GM23338 (cell line): ENCODE data around the gene DAPL1. TPM values are rescaled to one million over a fixed set of nuclear protein-coding genes. Genes with fewer than 3 reads are reported as not detected.

Source experiments
- ATAC-seq: fragments of 200-7000 bp; cut with Tn5 transposase; 3 replicates; pipeline ENCODE4 v1.9.1; 2020
- DNase-seq: peaks from one replicate; pipeline ENCODE4 v3.0.0-alpha.2; 2015; ENCODE audit warnings: low spot score
- H2AFZ ChIP-seq: fragments of 200-600 bp; sonication (generic); 2 replicates; pipeline ENCODE4 v1.8.0; 2016; ENCODE audit warnings: antibody characterized with exemption, mild to moderate bottlenecking, moderate library complexity
- H3F3A ChIP-seq: fragments of 200-600 bp; sonication (generic); replicated peaks from 2 replicates; pipeline ENCODE4 v1.8.0; 2017; ENCODE audit warnings: antibody characterized with exemption, mixed run types, low read depth
- H3K27ac ChIP-seq: fragments of 200-600 bp; sonication (generic); 2 replicates; pipeline ENCODE4 v1.6.1; 2016; ENCODE audit warnings: low read depth
- H3K27me3 ChIP-seq: fragments of 200-600 bp; sonication (generic); 2 replicates; pipeline ENCODE4 v1.8.0; 2016; ENCODE audit warnings: mild to moderate bottlenecking, mixed run types, moderate library complexity; ENCODE audit not compliant: insufficient read depth
- H3K36me3 ChIP-seq: fragments of 200-600 bp; sonication (generic); 2 replicates; pipeline ENCODE4 v1.8.0; 2016; ENCODE audit warnings: mild to moderate bottlenecking; ENCODE audit not compliant: insufficient read depth
- H3K4me1 ChIP-seq: fragments of 200-600 bp; sonication (generic); 2 replicates; pipeline ENCODE4 v1.8.0; 2016; ENCODE audit warnings: mild to moderate bottlenecking, moderate library complexity; ENCODE audit not compliant: insufficient read depth
- H3K4me2 ChIP-seq: fragments of 200-600 bp; sonication (generic); 2 replicates; pipeline ENCODE4 v1.7.1; 2017; ENCODE audit warnings: mixed run types
- H3K4me3 ChIP-seq: fragments of 200-600 bp; sonication (generic); 2 replicates; pipeline ENCODE4 v1.6.1; 2016; ENCODE audit warnings: mixed run types
- H3K79me2 ChIP-seq: fragments of 200-600 bp; sonication (generic); replicated peaks from 2 replicates; pipeline ENCODE4 v1.8.0; 2017; ENCODE audit warnings: mild to moderate bottlenecking; ENCODE audit not compliant: insufficient read depth
- H3K9me2 ChIP-seq: fragments of 200-600 bp; sonication (generic); 2 replicates; pipeline ENCODE4 v1.8.0; 2017; ENCODE audit not compliant: insufficient read depth
- H4K20me1 ChIP-seq: fragments of 200-600 bp; sonication (generic); replicated peaks from 2 replicates; pipeline ENCODE4 v1.8.0; 2017; ENCODE audit warnings: mild to moderate bottlenecking; ENCODE audit not compliant: insufficient read depth
- H3K27ac Mint-ChIP-seq: 2 replicates; pipeline ENCODE4 v1.8.0; 2020; ENCODE audit warnings: inconsistent platforms, mild to moderate bottlenecking, moderate library complexity, mixed read lengths
- H3K27me3 Mint-ChIP-seq: 3 replicates; pipeline ENCODE4 v1.8.0; 2022; ENCODE audit warnings: low read depth, mild to moderate bottlenecking, moderate library complexity, mixed read lengths, inconsistent platforms; ENCODE audit not compliant: insufficient read depth, poor library complexity
- H3K36me3 Mint-ChIP-seq: 3 replicates; pipeline ENCODE4 v1.8.0; 2021; ENCODE audit warnings: low read depth, mild to moderate bottlenecking, inconsistent platforms, moderate library complexity, mixed read lengths
- H3K4me1 Mint-ChIP-seq: 3 replicates; pipeline ENCODE4 v1.8.0; 2020; ENCODE audit warnings: mild to moderate bottlenecking, inconsistent platforms, mixed read lengths
- H3K4me3 Mint-ChIP-seq: 3 replicates; pipeline ENCODE4 v1.8.0; 2021; ENCODE audit warnings: moderate library complexity, mild to moderate bottlenecking, inconsistent platforms, mixed read lengths
- H3K9me3 Mint-ChIP-seq: 3 replicates; pipeline ENCODE4 v1.8.0; 2020; ENCODE audit warnings: moderate library complexity, mild to moderate bottlenecking, inconsistent platforms, mixed read lengths
- CTCF ChIP-seq, 2 experiments: fragments of 200-600 bp in 1 of 2; sonication (generic) in 1 of 2; conservative IDR thresholded peaks; 2 replicates each; pipeline versions ENCODE4 v1.5.1 to v1.6.1; 2016 to 2017; ENCODE audit warnings: antibody characterized with exemption in 2 of 2, low read depth in 2 of 2, mild to moderate bottlenecking in 2 of 2, moderate library complexity in 1 of 2
- EZH2 ChIP-seq: fragments of 200-600 bp; sonication (generic); IDR thresholded peaks from one replicate; pipeline ENCODE4 v1.8.0; 2017; ENCODE audit warnings: antibody characterized with exemption, mild to moderate bottlenecking, low read depth; ENCODE audit not compliant: unreplicated experiment
- EZH2phosphoT487 ChIP-seq: fragments of 200-600 bp; sonication (generic); IDR thresholded peaks from one replicate; pipeline ENCODE4 v1.8.1; 2018; ENCODE audit warnings: antibody characterized with exemption; ENCODE audit not compliant: unreplicated experiment
- NANOG ChIP-seq: IDR thresholded peaks from 2 replicates; pipeline ENCODE4 v1.6.1; 2016; ENCODE audit warnings: antibody characterized with exemption, borderline replicate concordance
- ZNF114 ChIP-seq: fragments of 250-450 bp; sonication (Bioruptor Pico); IDR thresholded peaks from 2 replicates; pipeline ENCODE4 v1.5.0; 2020; ENCODE audit warnings: mild to moderate bottlenecking, moderate library complexity
- ZNF331 ChIP-seq: fragments of 250-450 bp; sonication (Bioruptor Pico); IDR thresholded peaks from 2 replicates; pipeline ENCODE4 v1.5.0; 2020; ENCODE audit warnings: low read depth, mild to moderate bottlenecking, moderate library complexity
- ZNF462 ChIP-seq: fragments of 250-450 bp; sonication (Bioruptor Pico); IDR thresholded peaks from 2 replicates; pipeline ENCODE4 v1.5.0; 2020; ENCODE audit warnings: mild to moderate bottlenecking, moderate library complexity
- polyA plus RNA-seq: library from polyadenylated mRNA; unstranded; fragments of >200 nt; fragmentation: Nextera tagmentation; extraction: Ambion mirVana; gene quantifications from 2 replicates; pipeline ENCODE4 v1.2.1, GENCODE V29; 2016
- total RNA-seq: library from RNA; depleted of rRNA; stranded (reverse); fragments of >200 nt; shearing (Covaris generic); gene quantifications from 2 replicates; pipeline ENCODE4 v1.2.3, GENCODE V29; 2014

The DAPL1 gene
- total and polyA plus RNA-seq, 2 experiments from 2014 or later, result not detected

DNA sequence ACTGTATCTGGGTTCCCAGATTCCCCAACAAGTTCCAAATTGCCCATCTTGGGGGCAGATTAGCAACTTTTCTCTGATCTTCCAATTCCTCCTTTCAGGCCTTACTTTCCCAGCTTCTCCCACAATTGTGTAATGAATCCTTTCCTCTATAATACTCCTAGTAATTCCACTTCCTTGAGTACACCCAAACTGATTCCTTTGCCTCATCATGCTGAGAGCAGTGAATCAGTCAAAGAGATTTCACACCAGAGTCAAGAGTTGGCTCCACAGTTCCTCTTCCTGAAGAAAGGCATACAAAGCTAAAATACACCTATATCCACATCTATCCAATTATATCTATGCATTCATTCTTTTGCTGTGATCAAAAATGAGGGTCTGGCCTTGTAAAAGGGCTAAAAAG is 28.6 kb upstream of the DAPL1 start (continued):
- no peak for TF ChIP-seq ZNF462 (CRISPR knock-in tag)
- TF ChIP-seq NANOG, result no peak

DNA sequence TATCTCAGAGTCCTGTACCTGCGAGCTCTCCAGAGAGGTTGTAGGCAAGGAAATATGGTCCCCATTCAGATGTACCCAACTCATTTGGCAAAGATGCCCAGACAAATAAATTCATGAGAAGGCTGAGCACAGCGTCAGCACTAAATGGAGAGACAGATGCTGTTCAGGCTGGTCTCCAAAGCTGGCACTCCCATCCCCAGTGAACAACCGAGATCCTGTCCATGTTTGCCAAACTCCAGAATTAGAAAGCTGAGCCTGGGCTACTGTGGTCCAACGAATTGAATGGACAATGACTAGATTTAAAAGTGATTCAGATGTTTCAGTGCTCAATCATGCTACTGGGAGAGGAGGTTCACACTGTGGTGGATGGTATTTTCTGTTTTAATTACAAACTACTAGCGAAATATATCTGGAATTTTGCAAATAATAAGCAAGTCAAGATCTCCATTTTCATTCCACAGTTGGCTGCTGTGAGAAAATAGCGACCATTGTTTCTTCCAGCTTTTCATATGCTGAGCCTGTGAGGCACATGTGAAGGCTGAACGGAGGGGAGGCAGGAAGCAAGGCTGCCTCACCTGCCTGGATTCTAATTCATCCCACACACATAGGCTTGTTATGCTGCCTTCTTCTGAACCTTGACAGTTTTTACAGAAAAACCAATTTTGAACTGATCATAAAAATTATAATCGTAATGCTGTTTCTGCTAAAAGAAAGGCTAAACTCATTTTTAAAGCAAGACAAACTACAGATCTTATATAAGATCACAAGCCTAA is 22.6 kb upstream of the DAPL1 start:
- Histone ChIP-seq H3F3A (no peaks in the 10 kb centered on the region), H3K27me3 (no peaks in the 10 kb centered on the region), H3K36me3 (no peaks in the 10 kb centered on the region), H3K27ac (no peak overlapping the region), H3K79me2 (no peaks in the 10 kb centered on the region), H3K9me2 (peaks cover 9% of the 10 kb centered on the region; the same call in 1 of the 2 replicates), H4K20me1 (no peaks in the 10 kb centered on the region), H2AFZ (peak overlapping the region; percentile 28; the same call in 1 of the 2 replicates), H3K4me1 (peaks cover 29% of the 10 kb centered on the region), H3K4me3 (no peak overlapping the region), H3K4me2 (peak overlapping the region; percentile 9; the same call in 1 of the 2 replicates)
- peak; percentile 67 for ATAC-seq
- Mint-ChIP-seq H3K4me1 (peaks cover 30% of the 10 kb centered on the region), H3K27me3 (no peaks in the 10 kb centered on the region), H3K4me3 (no peak overlapping the region), H3K36me3 (no peaks in the 10 kb centered on the region), H3K27ac (no peak overlapping the region; the same call in 1 of the 2 replicates), H3K9me3 (peaks cover 4% of the 10 kb centered on the region; the same call in 1 of the 3 replicates)
- peak; percentile 25 for DNase-seq
- TF ChIP-seq ZNF331 (CRISPR knock-in tag) (no peak), EZH2phosphoT487 (no peak), EZH2 (no peak), ZNF114 (CRISPR knock-in tag) (no peak), CTCF (conservative IDR thresholded peaks at IDR 0.05; ENCODE audit: low read depth in 2 of 2) (no peak)
